22Rv1 (cell line): Measurements from ENCODE around the gene MTF1.
A peak's percentile ranks its signal among the peaks of the same experiment; 100 is the strongest.

Source experiments
- CTCF ChIP-seq: fragments of 450-650 bp; IDR thresholded peaks from 2 replicates; pipeline ENCODE4 v1.5.1; 2017; ENCODE audit warnings: mild to moderate bottlenecking
- ZFX ChIP-seq: fragments of 450-650 bp; IDR thresholded peaks from 2 replicates; pipeline ENCODE4 v1.6.1; 2017; ENCODE audit warnings: antibody characterized with exemption, borderline replicate concordance

GRCh38 chr1:37875833-37876232 is 16.4 kb upstream of the MTF1 start:
- peak; percentile 31; the same call in 1 of the 2 replicates for TF ChIP-seq CTCF
- no peak for TF ChIP-seq ZFX
